ENCODE measurements around the gene RAPGEF6.
"Not testable (repeated sequence)": the region's sequence is repeated elsewhere in the genome, so short reads cannot be mapped to it uniquely, and the experiment has no call there.

The RAPGEF6 gene

DNA sequence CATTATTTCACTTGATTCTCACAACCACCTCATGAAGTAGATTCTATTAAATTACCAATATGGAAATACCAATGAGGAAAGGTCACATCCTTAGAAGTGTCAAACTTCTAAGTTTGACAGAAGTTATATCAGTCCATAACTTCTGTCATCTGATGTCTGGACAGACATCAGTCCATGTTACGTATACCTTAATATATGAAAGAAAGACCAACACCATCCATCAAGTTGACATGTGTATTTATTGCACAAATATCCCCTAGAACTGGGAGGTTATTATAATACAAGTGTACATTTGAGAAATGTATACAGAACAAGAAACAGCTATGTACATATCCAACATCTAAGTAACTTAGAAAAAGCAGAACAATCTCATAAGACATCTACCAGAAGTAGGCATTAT is 6.5 kb upstream of the RAPGEF6 start:
- no peak for DNase-seq

GRCh38 chr5:131640043-131640856 is 5.2 kb upstream of the RAPGEF6 start:
- DNase-seq, result peak; percentile 63

DNA sequence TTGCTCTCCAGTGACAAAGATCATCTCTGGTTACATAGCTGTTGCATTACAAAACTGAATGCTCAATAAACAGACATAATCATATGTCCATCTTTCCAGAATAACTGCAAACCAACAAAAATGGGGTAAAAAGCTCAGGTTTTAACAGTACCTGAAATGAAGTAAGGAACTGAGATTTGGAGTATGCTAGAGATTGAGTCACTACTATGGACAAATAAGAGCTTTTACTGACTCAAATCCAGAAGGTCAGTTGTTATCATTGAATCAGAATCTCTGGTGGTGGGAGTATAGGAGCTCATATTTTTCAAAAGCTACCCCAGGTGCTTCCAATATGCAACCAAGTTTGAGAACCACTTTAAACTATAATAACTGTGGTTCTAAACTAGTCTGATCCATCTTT is 4.1 kb upstream of the RAPGEF6 start:
- DNase-seq, result no peak

- no peak for DNase-seq
These were observed 2.7 kb upstream of the RAPGEF6 start for GRCh38 chr5:131637694-131638093.

GRCh38 chr5:131635684-131636572 is 899 bp upstream of the RAPGEF6 start:
- no peak for DNase-seq

DNA sequence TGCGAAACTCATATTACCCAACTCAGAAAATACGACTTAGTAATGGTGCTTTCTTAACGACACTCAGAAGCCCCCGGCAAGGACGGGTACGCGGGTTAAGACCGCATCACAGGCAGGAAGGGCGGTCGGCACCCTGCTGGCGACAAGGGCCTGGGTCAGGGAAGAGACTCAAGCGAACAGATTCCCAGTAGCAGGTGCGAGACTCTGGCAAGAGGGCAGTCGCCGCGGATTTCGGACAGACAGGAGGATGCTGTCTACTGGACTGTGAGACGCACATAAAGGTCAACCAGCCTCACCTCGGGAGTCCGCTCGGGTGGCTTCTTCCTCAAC is 398 bp downstream of the RAPGEF6 start:
- peak; percentile 51 for DNase-seq

DNA sequence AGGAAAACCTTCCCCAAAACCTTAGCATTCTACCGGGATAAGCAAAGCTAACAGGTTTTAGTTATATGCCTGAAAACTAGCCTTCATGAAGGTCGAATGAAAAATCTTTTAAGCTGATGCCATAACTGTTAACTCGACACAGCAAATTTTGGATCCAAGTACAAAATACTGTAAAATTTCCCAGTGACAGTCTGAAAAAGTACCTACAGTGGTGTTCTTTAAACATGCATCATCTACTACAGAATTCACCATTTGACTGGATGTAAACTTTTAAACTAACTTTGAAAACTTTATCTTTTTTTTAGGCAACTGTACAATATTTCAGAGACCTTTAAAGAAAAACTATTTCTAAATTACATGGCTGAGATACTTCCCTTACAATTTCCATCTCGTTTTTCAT is 791 bp downstream of the RAPGEF6 start:
- DNase-seq, result no peak

GRCh38 chr5:131633830-131634229 is 1.2 kb downstream of the RAPGEF6 start:
- no peak for DNase-seq

DNA sequence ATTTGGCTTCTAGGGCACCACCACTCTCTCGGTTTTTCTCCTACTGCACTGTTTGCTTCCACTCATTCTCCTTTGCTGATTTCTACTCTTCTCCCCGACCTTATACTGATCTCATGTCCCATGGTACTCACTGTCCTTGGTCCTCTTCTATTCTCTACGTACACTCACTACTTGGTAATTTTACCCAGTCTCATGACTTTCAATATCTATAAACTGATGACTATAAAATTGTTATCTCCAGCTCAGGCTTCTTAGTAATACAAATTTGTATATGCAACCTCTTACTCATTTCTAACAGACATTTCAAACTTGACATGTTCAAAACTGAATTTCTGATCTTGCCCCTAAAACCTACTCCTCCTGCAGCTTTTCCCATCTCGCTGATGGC is 4.1 kb downstream of the RAPGEF6 start:
- DNase-seq, result no peak

DNA sequence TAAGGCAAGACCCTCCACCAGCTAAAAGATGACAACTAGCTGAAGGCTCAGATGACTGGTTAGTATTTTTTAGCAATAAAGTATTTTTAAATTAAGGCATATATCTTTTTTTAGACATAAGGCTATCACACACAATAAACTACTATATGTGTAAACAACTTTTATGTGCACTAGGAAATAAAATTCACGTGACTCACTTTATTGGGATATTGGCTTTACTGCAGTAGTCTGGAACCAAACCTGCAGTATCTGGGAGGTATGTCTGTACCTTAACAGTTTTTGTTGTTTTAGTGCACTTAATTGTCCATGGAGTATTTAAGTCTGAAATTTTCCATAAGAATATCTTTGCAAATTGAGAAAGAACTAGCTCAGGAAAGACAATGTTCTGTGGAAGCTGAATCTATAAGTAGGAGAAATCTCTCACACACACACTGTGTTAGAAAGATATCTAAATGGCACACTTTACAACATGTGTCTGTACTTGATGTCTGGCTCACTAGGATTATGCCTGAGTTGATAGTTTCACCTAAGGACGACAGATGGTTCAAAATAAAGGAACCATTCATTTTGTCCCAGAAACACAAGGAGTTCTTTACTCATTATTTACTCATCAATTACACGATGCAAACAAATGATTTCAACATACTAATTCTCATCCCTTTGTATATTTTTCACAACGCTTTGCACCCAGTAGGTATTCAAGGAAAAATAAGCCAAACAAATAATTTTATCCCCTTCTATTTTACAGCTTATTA is 4.6 kb downstream of the RAPGEF6 start:
- DNase-seq, result no peak

DNA sequence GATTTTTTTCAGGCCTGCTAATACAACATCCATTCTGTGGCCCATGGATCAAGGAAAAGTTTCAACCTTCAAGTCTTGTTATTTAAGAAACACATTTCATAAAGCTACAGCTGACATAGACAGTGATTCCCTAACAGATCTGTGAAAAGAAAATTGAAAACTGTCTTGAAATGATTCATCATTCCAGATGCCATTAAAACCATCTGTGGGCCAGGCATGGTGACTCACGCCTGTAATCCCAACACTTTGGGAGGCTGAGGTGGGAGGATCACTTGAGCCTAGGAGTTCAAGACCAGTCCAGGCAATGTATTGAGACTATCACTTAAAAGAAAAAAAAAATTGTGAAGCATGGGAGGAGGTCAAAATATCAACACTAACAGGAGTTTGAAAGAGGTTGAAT is 6.0 kb downstream of the RAPGEF6 start:
- DNase-seq, result no peak

DNA sequence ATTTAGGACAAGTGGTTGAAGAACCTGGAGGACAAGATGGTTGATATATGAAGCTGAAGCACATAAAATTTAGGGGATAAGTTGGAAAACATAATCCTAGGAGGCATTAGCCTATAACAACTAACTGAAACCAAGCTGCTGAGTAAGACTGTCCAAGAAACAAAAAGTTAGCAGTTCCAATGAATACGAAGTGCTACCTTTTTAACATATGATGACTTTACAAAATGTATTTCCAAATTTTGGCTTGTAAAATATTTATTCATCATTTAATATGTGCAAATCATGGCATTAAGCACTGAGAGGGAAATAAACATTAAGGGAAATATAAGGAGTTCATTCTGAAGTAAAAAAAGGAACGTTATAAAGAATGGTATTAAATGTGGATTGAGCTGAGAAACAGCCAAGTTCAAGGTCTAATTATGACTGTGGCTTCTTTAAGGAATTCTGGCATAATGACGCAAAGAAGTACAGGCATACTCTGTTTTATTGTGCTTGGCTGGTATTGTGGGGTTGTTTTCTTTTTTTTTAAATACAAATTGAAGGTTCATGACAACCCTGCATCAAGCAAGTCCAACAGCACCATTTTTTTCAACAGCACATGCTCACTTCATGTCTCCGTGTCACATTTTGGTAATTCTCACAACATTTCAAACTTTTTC is 7.7 kb downstream of the RAPGEF6 start:
- no peak for DNase-seq

DNA sequence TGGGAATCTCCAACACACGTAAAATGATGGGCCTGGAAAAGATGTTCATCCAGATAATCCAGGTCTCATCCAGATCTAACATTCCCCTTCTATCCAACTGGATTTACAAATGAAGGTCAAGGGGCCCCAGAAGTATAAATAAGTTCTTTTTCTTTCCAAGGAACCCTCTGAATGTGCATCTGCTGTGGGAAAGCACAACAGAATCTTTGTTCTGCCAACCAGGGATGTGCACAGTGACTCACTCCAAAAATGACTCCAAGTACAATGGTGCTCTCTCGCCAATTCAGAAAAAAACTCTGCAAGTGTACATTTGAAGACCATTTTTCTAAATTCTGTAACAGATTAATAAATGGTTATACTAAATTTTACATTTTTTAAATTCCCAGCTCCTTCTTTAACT is 12.4 kb downstream of the RAPGEF6 start:
- no peak for DNase-seq

DNA sequence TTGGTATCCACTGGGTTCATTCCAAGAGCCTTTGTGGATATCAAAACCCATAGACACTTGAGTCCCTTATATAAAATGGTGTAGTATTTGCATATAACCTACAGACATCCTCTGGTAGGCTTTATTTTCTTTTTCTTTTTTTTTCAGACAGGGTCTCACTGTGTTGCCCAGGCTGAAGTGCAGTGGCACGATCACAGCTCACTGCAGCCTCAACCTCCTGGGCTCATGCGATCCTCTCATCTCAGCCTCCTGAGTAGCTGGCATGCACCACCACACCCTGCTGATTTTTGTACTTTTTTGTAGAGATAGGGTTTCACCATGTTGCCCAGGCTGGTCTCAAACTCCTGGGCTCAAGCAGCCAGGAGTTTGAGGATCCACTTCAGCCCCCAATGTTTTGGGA is 13.9 kb downstream of the RAPGEF6 start:
- not testable (repeated sequence) for DNase-seq

DNA sequence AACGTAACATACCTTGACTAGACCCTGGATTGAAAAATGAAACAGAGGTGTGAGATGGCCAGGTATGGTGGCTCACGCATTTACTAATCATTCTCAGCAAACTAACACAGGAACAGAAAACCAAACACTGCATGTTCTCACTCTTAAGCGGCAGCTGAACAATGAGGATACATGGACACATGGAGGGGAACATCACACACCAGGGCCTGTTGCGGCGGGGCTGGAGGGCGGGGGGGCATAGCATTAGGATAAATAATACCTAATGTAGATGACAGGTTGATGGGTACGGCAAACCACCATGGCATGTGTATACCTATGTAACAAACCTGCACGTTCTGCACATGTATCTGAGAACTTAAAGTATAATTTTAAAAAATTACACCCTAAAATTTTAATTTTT is 15.9 kb downstream of the RAPGEF6 start:
- no peak for DNase-seq

GRCh38 chr5:131617140-131617822 is 17.7 kb downstream of the RAPGEF6 start:
- no peak for DNase-seq

GRCh38 chr5:131615957-131616356 is 19.1 kb downstream of the RAPGEF6 start:
- no peak for DNase-seq

- no peak for DNase-seq
These were observed 21.6 kb downstream of the RAPGEF6 start for GRCh38 chr5:131613423-131613822.

DNA sequence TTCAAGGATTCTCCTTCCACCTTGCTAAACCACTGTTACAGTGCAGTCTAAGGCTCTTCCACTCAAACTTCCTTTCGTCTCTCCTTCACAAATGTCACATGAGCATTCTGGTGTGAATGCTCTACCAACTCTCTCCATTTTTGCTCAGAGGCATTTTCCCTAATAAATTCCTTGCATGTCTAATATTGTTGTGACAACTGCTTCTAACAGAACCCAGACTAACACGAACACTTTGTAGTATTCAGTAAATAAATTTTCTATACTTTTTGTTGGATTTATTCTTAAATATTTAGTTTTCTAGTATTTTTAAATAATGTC is 24.0 kb downstream of the RAPGEF6 start:
- no peak for DNase-seq

GRCh38 chr5:131610198-131611063 is 24.6 kb downstream of the RAPGEF6 start:
- no peak for DNase-seq

GRCh38 chr5:131609774-131610173 is 25.3 kb downstream of the RAPGEF6 start:
- DNase-seq, result no peak

DNA sequence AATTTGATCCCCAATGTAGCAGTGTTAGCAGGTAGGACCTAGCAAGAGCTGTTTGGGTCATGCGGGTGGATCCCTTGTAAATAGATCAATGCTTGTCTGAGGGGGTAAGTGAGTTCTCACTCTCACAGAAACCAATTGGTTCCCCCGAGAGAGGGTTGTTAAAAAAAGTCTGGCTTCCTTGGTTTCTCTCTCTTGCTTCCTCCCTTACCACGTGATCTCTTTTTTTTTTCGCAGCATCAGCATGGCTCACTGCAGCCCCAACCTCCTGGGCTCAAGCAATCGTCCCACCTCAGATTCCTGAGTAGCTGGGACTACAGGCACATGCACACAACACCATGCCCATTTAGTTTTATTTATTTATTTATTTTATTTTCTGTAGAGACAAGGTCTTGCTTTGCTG is 26.4 kb downstream of the RAPGEF6 start:
- DNase-seq, result no peak
